Stimulated activated CD8-positive, alpha-beta memory T cell treated with anti-CD3 and anti-CD28 coated beads, Interleukin-4, amount 100 ng/mL, for 4 hours (primary cell): Measurements from ENCODE around the gene ALCAM.

Experiments
- DNase-seq, 2 donors: peaks; one replicate each; pipeline ENCODE4 v3.0.0-alpha.2; 2020; ENCODE audit warnings: low read depth in 2 of 2, low spot score in 1 of 2

The ALCAM gene

GRCh38 chr3:105620236-105620635 is 253.5 kb downstream of the ALCAM start:
- DNase-seq = no peak

GRCh38 chr3:105622169-105622568 is 255.5 kb downstream of the ALCAM start:
- DNase-seq = no peak
